Adipose tissue (tissue), 3 donors: ENCODE measurements around the gene OR10G8. TPM values are rescaled to one million over a fixed set of nuclear protein-coding genes. Genes with fewer than 3 reads are reported as not detected.
"Not testable (repeated sequence)": the region's sequence is repeated elsewhere in the genome, so short reads cannot be mapped to it uniquely, and the experiment has no call there.

Source experiments
- H3K27ac ChIP-seq: one replicate; pipeline ENCODE4 v1.5.1; 2013; ENCODE audit warnings: low read depth, low read length
- WGBS, 3 donors: extraction: QIAGEN DNeasy Blood & Tissue Kit; methylation state at CpG; one replicate each; pipeline ENCODE4 v1.1.7; 2013; 5-methylcytosine and 5-hydroxymethylcytosine counted together
- polyA plus RNA-seq, 3 donors: library from polyadenylated mRNA; stranded (reverse); fragments of 200-250 nt; gene quantifications; one replicate each; pipeline ENCODE4 v1.2.3, GENCODE V29; 2013
- donor health status: healthy with polysubstance abuse.
- donor health status: Bipolar disorder and iron deficiency.
- donor health status: healthy.

Gene OR10G8
- not detected for polyA plus RNA-seq

GRCh38 chr11:124026498-124026897, at the start of gene OR10G8:
TSS of gene OR10G8 (plus strand) at chr11:124026798. CDS start at chr11:124029623, 2,825 bp downstream.
- 71 to 90% (median 76%) methylated on average over 2 of the region's 2 CpGs for WGBS, 3 donors

GRCh38 chr11:123977731-123978347, 48.8 kb upstream of the OR10G8 start, which contains the start of gene OR10S1:
TSS of gene OR10S1 (minus strand) at chr11:123977781. CDS start at chr11:123977664, 117 bp downstream.
- H3K27ac ChIP-seq = no peak within 1 kb of the TSS

More at GRCh38 chr11:124026498-124026897, at the start of gene OR10G8:
- no peak within 1 kb of the TSS for H3K27ac ChIP-seq

GRCh38 chr11:123979311-123979710, 47.3 kb upstream of the OR10G8 start:
- whole genome bisulfite sequencing, 3 donors = 85 to 97% (median 90%) methylated on average over 5 of the region's 5 CpGs
- no peak overlapping the region for H3K27ac ChIP-seq

- H3K27ac ChIP-seq = no peak within 1 kb of the TSS
- WGBS, 3 donors = 71 to 90% (median 80%) methylated on average over 1 of the region's 1 CpG
Measured at GRCh38 chr11:123995119-123995518, 31.5 kb upstream of the OR10G8 start, which contains the start of gene OR10G6. TSS of gene OR10G6 (minus strand) at chr11:123995161. CDS start at chr11:123995161, 0 bp downstream.

GRCh38 chr11:124012697-124013096, 13.9 kb upstream of the OR10G8 start, which contains the start of gene OR10G4:
TSS of gene OR10G4 (plus strand) at chr11:124012997. CDS start at chr11:124015575, 2,578 bp downstream.
- H3K27ac ChIP-seq = no peak within 1 kb of the TSS
- 80 to 84% (median 84%) methylated on average over 2 of the region's 2 CpGs for WGBS, 3 donors

GRCh38 chr11:124015837-124016236, 10.8 kb upstream of the OR10G8 start:
- H3K27ac ChIP-seq = not testable (repeated sequence)
- 85 to 98% (median 92%) methylated on average over 4 to 7 of the region's 9 CpGs for WGBS, 3 donors

- WGBS, 3 donors = 36 to 71% (median 69%) methylated on average over 1 of the region's 1 CpG
- H3K27ac ChIP-seq = no peak overlapping the region
Measured at GRCh38 chr11:124036666-124037065, 10.1 kb downstream of the OR10G8 start.

- H3K27ac ChIP-seq = no peak overlapping the region
- WGBS, 3 donors = 82 to 91% (median 84%) methylated on average over 9 of the region's 9 CpGs
Measured at GRCh38 chr11:124039557-124039956, 13.0 kb downstream of the OR10G8 start.

GRCh38 chr11:124041254-124041653, 14.7 kb downstream of the OR10G8 start, which contains the start of gene OR10G7:
TSS of gene OR10G7 (minus strand) at chr11:124041325. CDS start at chr11:124039001, 2,324 bp downstream.
- 8 to 23% (median 10%) methylated on average over 1 of the region's 1 CpG for WGBS, 3 donors
- no peak within 1 kb of the TSS for H3K27ac ChIP-seq

GRCh38 chr11:124043420-124043819, 16.8 kb downstream of the OR10G8 start:
- WGBS, 3 donors = 78 to 83% (median 80%) methylated on average over 4 of the region's 4 CpGs
- H3K27ac ChIP-seq = no peak overlapping the region

GRCh38 chr11:124050748-124051147, 24.1 kb downstream of the OR10G8 start:
- 40 to 69% (median 53%) methylated on average over 1 of the region's 1 CpG for WGBS, 3 donors
- H3K27ac ChIP-seq = no peak overlapping the region

GRCh38 chr11:124052966-124053365, 26.4 kb downstream of the OR10G8 start:
- no peak overlapping the region for H3K27ac ChIP-seq
- whole genome bisulfite sequencing, 3 donors = 85 to 96% (median 90%) methylated on average over 3 of the region's 3 CpGs

GRCh38 chr11:124068601-124069110, 42.1 kb downstream of the OR10G8 start:
- 54 to 60% (median 60%) methylated on average over 4 of the region's 4 CpGs for WGBS, 3 donors

GRCh38 chr11:124069429-124070401, 43.1 kb downstream of the OR10G8 start:
- WGBS, 3 donors = 32 to 42% (median 37%) methylated on average over 28 of the region's 28 CpGs
- H3K27ac ChIP-seq = no peak overlapping the region

More at GRCh38 chr11:124068601-124069110, 42.1 kb downstream of the OR10G8 start:
- H3K27ac ChIP-seq = no peak overlapping the region

- no peak overlapping the region for H3K27ac ChIP-seq
- 2 to 10% (median 6%) methylated on average over 8 of the region's 8 CpGs for WGBS, 3 donors
Measured at GRCh38 chr11:124070915-124071622, 44.5 kb downstream of the OR10G8 start.

GRCh38 chr11:124071623-124071948, 45.0 kb downstream of the OR10G8 start:
- 43 to 62% (median 54%) methylated on average over 4 of the region's 4 CpGs for WGBS, 3 donors
- H3K27ac ChIP-seq = no peak overlapping the region

GRCh38 chr11:124072147-124072546, 45.5 kb downstream of the OR10G8 start:
- WGBS, 3 donors = 84 to 92% (median 87%) methylated on average over 8 of the region's 8 CpGs
- H3K27ac ChIP-seq = no peak overlapping the region

GRCh38 chr11:124074554-124074953, 48.0 kb downstream of the OR10G8 start:
- WGBS, 3 donors = 92 to 93% (median 93%) methylated on average over 5 of the region's 5 CpGs
- no peak overlapping the region for H3K27ac ChIP-seq
